WTC11 (cell line): ENCODE data around the gene NAMPT. TPM values are rescaled to one million over a fixed set of nuclear protein-coding genes. Genes with fewer than 3 reads are reported as not detected.

Source experiments
- ATAC-seq: fragments of 200-7000 bp; cut with Tn5 transposase; 2 replicates; pipeline ENCODE4 v1.10.0; 2021; ENCODE audit warnings: mild to moderate bottlenecking, moderate library complexity
- CTCF ChIA-PET: fragments of 300-600 bp; sonication (Branson Sonifier 250); formaldehyde crosslinking; loops from one replicate; lab custom pipeline; 2021; ENCODE audit warnings: antibody characterized with exemption; lab: Charles Lee
- POLR2A ChIA-PET: fragments of 350-600 bp; sonication (Branson Sonifier 250); formaldehyde crosslinking; loops from one replicate; lab custom pipeline; 2021; ENCODE audit warnings: antibody characterized with exemption; lab: Charles Lee
- DNase-seq: peaks from one replicate; pipeline ENCODE4 v3.0.0; 2021; ENCODE audit warnings: low spot score
- H3K27ac Mint-ChIP-seq: 2 replicates; pipeline ENCODE4 v1.8.0; 2021; ENCODE audit warnings: mixed read lengths
- H3K27me3 Mint-ChIP-seq: 2 replicates; pipeline ENCODE4 v1.8.0; 2021; ENCODE audit warnings: low read depth, mild to moderate bottlenecking, moderate library complexity, mixed read lengths
- H3K36me3 Mint-ChIP-seq: 2 replicates; pipeline ENCODE4 v1.8.0; 2021; ENCODE audit warnings: mixed read lengths
- H3K4me1 Mint-ChIP-seq: 2 replicates; pipeline ENCODE4 v1.8.0; 2022; ENCODE audit warnings: mixed read lengths
- H3K4me3 Mint-ChIP-seq: 2 replicates; pipeline ENCODE4 v1.8.0; 2021; ENCODE audit warnings: mild to moderate bottlenecking, moderate library complexity, mixed read lengths
- H3K9me3 Mint-ChIP-seq: 2 replicates; pipeline ENCODE4 v1.8.0; 2021; ENCODE audit warnings: mixed read lengths
- CREB1 ChIP-seq: sonication (generic); formaldehyde crosslinking; IDR thresholded peaks from 2 replicates; pipeline ENCODE4 v1.8.0; 2023; ENCODE audit warnings: mild to moderate bottlenecking, missing genetic modification reagents
- GTF2I ChIP-seq: fragments of 250-450 bp; sonication (Bioruptor Pico); conservative IDR thresholded peaks from 2 replicates; pipeline ENCODE4 v1.4.0; 2021; ENCODE audit warnings: mild to moderate bottlenecking
- HMGA2 ChIP-seq: fragments of 250-450 bp; sonication (Bioruptor Pico); IDR thresholded peaks from 2 replicates; pipeline ENCODE4 v1.4.0; 2021; ENCODE audit warnings: mild to moderate bottlenecking, moderate library complexity
- NFYB ChIP-seq: sonication (generic); formaldehyde crosslinking; conservative IDR thresholded peaks from 2 replicates; pipeline ENCODE4 v1.8.0; 2022; ENCODE audit warnings: low read depth, missing genetic modification reagents
- RORB ChIP-seq: fragments of 250-450 bp; sonication (Bioruptor Pico); IDR thresholded peaks from 2 replicates; pipeline ENCODE4 v1.9.0; 2021; ENCODE audit warnings: mild to moderate bottlenecking
- SMAD4 ChIP-seq: sonication (generic); formaldehyde crosslinking; IDR thresholded peaks from 2 replicates; pipeline ENCODE4 v1.8.0; 2022; ENCODE audit warnings: mild to moderate bottlenecking, missing genetic modification reagents
- TCF7 ChIP-seq: sonication (generic); formaldehyde crosslinking; IDR thresholded peaks from 2 replicates; pipeline ENCODE4 v1.8.0; 2022; ENCODE audit warnings: mild to moderate bottlenecking, low read depth, missing genetic modification reagents, moderate library complexity
- ZNF263 ChIP-seq: sonication (generic); formaldehyde crosslinking; IDR thresholded peaks from 2 replicates; pipeline ENCODE4 v1.8.1; 2022; ENCODE audit warnings: low read depth, mild to moderate bottlenecking, moderate library complexity, missing genetic modification reagents
- ZNF416 ChIP-seq: fragments of 250-450 bp; sonication (Bioruptor Pico); IDR thresholded peaks from 2 replicates; pipeline ENCODE4 v1.9.0; 2021; ENCODE audit warnings: mild to moderate bottlenecking, inconsistent platforms
- total RNA-seq: library from RNA; stranded (reverse); gene quantifications from 3 replicates; pipeline ENCODE4 v1.2.3, GENCODE V29; 2021
- TF ChIP-seq, protein P1 (sequence below): sonication (generic); formaldehyde crosslinking; IDR thresholded peaks from 2 replicates; pipeline ENCODE4 v1.8.1; 2023; ENCODE audit warnings: mild to moderate bottlenecking, missing genetic modification reagents, borderline replicate concordance
- TF ChIP-seq, protein P2 (sequence below): sonication (generic); formaldehyde crosslinking; IDR thresholded peaks from 2 replicates; pipeline ENCODE4 v1.8.1; 2022; ENCODE audit warnings: mild to moderate bottlenecking, missing genetic modification reagents, moderate library complexity, borderline replicate concordance
- TF ChIP-seq, protein P3 (sequence below): sonication (generic); formaldehyde crosslinking; conservative IDR thresholded peaks from 2 replicates; pipeline ENCODE4 v1.8.1; 2022; ENCODE audit warnings: mild to moderate bottlenecking, missing genetic modification reagents
- TF ChIP-seq, protein P4 (sequence below): fragments of 250-450 bp; sonication (Bioruptor Pico); conservative IDR thresholded peaks from 2 replicates; pipeline ENCODE4 v1.9.0; 2021; ENCODE audit warnings: mild to moderate bottlenecking
- TF ChIP-seq, protein P5 (sequence below): sonication (generic); formaldehyde crosslinking; IDR thresholded peaks from 2 replicates; pipeline ENCODE4 v1.8.0; 2023; ENCODE audit warnings: mild to moderate bottlenecking, missing genetic modification reagents

The NAMPT gene
- total RNA-seq, 1 experiment from 2014 or later: 99.1 TPM

DNA sequence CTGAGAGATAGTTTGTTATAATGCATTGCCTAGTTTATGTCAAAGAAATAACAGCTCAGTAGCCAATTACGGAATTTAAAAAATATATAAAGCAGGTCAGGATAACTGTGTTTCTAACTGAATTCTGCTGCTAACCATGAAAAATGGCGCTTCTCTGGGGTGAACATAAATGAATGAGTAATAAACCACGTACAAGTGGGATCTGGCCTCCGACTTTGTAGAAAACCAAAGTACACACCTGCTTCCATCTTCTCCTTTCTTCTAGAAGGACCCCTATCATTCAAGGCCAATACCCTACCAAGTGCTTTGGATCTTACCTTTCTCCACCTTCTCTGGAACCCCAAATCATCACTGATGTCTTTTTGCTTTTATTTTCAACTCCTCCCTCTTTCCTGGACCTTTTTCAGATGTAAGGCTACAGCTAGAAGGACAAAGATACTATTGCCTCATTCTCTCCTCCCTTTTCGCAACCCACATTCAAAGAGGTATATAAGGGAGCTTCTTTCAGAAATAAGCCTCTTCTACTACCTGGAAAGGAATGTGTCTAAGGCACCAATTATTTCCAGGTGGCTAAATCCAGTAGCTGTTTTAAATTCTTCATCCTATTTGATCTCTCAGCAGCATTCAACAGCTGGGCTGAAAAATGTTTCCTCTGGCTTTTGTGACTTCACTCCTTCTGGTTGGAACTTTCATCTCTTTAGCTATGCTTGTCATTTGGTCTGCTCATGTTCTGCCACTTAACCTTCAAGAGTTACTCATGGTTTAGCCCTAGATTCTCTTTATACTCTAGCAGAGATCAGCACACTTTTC lies 37.7 kb downstream of the NAMPT start:
- no peak overlapping the region for H3K27ac Mint-ChIP-seq
- ChIA-PET POLR2A (no interaction called here), CTCF (no interaction called here)
- H3K9me3 Mint-ChIP-seq: peaks cover 23% of the 10 kb centered on the region
- TF ChIP-seq, protein P1, sequence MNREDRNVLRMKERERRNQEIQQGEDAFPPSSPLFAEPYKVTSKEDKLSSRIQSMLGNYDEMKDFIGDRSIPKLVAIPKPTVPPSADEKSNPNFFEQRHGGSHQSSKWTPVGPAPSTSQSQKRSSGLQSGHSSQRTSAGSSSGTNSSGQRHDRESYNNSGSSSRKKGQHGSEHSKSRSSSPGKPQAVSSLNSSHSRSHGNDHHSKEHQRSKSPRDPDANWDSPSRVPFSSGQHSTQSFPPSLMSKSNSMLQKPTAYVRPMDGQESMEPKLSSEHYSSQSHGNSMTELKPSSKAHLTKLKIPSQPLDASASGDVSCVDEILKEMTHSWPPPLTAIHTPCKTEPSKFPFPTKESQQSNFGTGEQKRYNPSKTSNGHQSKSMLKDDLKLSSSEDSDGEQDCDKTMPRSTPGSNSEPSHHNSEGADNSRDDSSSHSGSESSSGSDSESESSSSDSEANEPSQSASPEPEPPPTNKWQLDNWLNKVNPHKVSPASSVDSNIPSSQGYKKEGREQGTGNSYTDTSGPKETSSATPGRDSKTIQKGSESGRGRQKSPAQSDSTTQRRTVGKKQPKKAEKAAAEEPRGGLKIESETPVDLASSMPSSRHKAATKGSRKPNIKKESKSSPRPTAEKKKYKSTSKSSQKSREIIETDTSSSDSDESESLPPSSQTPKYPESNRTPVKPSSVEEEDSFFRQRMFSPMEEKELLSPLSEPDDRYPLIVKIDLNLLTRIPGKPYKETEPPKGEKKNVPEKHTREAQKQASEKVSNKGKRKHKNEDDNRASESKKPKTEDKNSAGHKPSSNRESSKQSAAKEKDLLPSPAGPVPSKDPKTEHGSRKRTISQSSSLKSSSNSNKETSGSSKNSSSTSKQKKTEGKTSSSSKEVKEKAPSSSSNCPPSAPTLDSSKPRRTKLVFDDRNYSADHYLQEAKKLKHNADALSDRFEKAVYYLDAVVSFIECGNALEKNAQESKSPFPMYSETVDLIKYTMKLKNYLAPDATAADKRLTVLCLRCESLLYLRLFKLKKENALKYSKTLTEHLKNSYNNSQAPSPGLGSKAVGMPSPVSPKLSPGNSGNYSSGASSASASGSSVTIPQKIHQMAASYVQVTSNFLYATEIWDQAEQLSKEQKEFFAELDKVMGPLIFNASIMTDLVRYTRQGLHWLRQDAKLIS: no peak
- TF ChIP-seq, protein P2, sequence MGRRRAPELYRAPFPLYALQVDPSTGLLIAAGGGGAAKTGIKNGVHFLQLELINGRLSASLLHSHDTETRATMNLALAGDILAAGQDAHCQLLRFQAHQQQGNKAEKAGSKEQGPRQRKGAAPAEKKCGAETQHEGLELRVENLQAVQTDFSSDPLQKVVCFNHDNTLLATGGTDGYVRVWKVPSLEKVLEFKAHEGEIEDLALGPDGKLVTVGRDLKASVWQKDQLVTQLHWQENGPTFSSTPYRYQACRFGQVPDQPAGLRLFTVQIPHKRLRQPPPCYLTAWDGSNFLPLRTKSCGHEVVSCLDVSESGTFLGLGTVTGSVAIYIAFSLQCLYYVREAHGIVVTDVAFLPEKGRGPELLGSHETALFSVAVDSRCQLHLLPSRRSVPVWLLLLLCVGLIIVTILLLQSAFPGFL (CRISPR knock-in tag): no peak
- TF ChIP-seq NFYB (CRISPR knock-in tag): no peak
- no peak for TF ChIP-seq CREB1 (CRISPR knock-in tag)
- TF ChIP-seq, protein P3, sequence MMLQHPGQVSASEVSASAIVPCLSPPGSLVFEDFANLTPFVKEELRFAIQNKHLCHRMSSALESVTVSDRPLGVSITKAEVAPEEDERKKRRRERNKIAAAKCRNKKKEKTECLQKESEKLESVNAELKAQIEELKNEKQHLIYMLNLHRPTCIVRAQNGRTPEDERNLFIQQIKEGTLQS (CRISPR knock-in tag): no peak
- no peak for TF ChIP-seq SMAD4 (CRISPR knock-in tag)
- no peak for TF ChIP-seq ZNF416
- no peak for TF ChIP-seq GTF2I (CRISPR knock-in tag)
- TF ChIP-seq, protein P4, sequence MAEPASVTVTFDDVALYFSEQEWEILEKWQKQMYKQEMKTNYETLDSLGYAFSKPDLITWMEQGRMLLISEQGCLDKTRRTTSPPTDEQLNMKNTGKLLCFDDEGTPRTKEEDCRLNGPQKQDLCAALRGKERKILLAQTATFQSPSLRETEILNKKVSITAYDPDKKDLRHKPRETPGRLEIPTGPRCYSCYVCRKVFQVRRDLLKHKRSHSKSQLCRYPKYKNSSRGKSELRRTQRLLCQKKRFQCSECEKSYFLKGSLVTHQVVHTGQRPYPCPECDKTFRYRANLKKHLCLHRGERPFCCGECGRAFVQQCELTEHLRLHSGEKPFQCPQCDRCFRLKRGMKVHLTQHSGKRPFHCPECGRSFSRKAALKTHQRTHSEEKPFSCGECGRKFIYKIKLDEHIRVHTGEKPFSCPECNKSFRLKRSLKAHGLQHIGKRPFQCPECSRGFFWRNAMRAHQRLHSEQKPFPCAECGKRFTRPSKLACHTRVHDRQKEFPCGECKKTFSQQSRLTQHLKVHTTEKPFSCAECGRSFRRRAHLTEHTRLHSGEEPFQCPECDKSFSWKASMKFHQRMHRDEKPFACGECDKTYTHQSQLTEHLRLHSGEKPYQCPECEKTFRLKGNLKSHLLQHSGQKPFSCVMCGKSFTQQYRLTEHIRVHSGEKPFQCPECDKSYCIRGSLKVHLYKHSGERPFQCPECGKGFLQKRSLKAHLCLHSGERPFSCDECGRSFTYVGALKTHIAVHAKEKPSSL (CRISPR knock-in tag): no peak
- TF ChIP-seq HMGA2 (CRISPR knock-in tag): no peak
- no peak for TF ChIP-seq RORB (CRISPR knock-in tag)
- DNase-seq: no peak
- H3K4me1 Mint-ChIP-seq: no peaks in the 10 kb centered on the region
- H3K27me3 Mint-ChIP-seq: peaks cover 3% of the 10 kb centered on the region
- H3K36me3 Mint-ChIP-seq: peaks cover 39% of the 10 kb centered on the region
- no peak for ATAC-seq
- no peak overlapping the region for H3K4me3 Mint-ChIP-seq

DNA sequence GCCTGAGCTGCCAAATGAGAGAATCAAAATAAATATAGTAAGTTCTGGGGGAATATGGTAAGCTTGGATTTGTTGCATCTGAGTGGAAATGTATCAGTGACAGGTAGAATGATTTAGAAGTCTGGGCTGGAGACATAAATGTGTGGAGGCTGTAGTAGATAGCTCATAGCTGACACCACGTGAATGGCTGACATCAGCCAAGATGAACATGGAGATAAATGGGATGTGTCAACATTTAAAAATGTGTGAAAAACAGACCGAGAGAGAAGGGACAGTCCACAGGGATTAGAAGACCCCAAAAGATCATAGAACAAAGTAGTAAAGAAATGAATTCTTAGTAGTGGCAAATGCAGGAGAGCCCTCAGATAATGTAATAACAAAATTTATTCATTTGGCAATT lies 40.9 kb downstream of the NAMPT start:
- POLR2A ChIA-PET: no interaction called here
- Mint-ChIP-seq H3K9me3 (peaks cover 23% of the 10 kb centered on the region), H3K4me3 (no peak overlapping the region), H3K36me3 (peaks cover 22% of the 10 kb centered on the region), H3K4me1 (no peaks in the 10 kb centered on the region), H3K27ac (no peak overlapping the region), H3K27me3 (peaks cover 3% of the 10 kb centered on the region)
- no peak for ATAC-seq
- CTCF ChIA-PET: no interaction called here
- DNase-seq: no peak
- no peak for TF ChIP-seq TCF7 (CRISPR knock-in tag)
- TF ChIP-seq, protein P4 (CRISPR knock-in tag): no peak
- TF ChIP-seq, protein P3 (CRISPR knock-in tag): no peak
- TF ChIP-seq, protein P1: no peak
- TF ChIP-seq ZNF263 (CRISPR knock-in tag): no peak
- TF ChIP-seq, protein P5, sequence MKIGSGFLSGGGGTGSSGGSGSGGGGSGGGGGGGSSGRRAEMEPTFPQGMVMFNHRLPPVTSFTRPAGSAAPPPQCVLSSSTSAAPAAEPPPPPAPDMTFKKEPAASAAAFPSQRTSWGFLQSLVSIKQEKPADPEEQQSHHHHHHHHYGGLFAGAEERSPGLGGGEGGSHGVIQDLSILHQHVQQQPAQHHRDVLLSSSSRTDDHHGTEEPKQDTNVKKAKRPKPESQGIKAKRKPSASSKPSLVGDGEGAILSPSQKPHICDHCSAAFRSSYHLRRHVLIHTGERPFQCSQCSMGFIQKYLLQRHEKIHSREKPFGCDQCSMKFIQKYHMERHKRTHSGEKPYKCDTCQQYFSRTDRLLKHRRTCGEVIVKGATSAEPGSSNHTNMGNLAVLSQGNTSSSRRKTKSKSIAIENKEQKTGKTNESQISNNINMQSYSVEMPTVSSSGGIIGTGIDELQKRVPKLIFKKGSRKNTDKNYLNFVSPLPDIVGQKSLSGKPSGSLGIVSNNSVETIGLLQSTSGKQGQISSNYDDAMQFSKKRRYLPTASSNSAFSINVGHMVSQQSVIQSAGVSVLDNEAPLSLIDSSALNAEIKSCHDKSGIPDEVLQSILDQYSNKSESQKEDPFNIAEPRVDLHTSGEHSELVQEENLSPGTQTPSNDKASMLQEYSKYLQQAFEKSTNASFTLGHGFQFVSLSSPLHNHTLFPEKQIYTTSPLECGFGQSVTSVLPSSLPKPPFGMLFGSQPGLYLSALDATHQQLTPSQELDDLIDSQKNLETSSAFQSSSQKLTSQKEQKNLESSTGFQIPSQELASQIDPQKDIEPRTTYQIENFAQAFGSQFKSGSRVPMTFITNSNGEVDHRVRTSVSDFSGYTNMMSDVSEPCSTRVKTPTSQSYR (CRISPR knock-in tag): no peak
